GM12864 (cell line): Measurements from ENCODE around the gene NCOA6.
A peak's percentile ranks its signal among the peaks of the same experiment; 100 is the strongest.
"Not testable (repeated sequence)": the region's sequence is repeated elsewhere in the genome, so short reads cannot be mapped to it uniquely, and the experiment has no call there.

Experiments
- DNase-seq: peaks from one replicate; pipeline ENCODE4 v3.0.0-alpha.2; 2011; ENCODE audit warnings: low read depth
- H3K4me3 ChIP-seq: 2 replicates; pipeline ENCODE4 v1.5.1; 2011; ENCODE audit warnings: mild to moderate bottlenecking, low read depth, low read length, control low read depth
- TF ChIP-seq, protein P1 (sequence below): IDR thresholded peaks from 2 replicates; pipeline ENCODE4 v1.5.1; 2011; ENCODE audit warnings: low read depth, mild to moderate bottlenecking, moderate library complexity, low read length, control low read depth, inconsistent platforms; ENCODE audit errors: missing control alignments

The NCOA6 gene

DNA sequence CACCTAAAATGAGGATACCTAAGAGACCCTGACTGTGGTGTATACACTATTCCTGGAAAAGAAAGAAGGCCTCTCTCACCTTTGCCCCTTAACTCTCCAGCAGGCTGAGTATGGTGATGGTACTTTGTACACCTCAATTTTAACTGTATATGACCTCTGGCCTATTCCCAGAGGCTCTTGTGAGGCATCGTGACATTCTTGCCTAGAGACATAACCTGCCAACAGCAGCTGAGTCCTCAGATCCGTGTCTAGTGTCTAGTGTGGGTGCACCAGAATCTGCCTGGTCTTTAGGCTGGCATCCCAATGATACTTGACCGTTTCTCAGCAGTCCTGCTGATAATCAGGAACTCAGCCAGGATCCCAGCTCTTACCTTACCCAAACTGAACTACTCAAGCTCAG, 101.3 kb downstream of the NCOA6 start:
- TF ChIP-seq, protein P1, sequence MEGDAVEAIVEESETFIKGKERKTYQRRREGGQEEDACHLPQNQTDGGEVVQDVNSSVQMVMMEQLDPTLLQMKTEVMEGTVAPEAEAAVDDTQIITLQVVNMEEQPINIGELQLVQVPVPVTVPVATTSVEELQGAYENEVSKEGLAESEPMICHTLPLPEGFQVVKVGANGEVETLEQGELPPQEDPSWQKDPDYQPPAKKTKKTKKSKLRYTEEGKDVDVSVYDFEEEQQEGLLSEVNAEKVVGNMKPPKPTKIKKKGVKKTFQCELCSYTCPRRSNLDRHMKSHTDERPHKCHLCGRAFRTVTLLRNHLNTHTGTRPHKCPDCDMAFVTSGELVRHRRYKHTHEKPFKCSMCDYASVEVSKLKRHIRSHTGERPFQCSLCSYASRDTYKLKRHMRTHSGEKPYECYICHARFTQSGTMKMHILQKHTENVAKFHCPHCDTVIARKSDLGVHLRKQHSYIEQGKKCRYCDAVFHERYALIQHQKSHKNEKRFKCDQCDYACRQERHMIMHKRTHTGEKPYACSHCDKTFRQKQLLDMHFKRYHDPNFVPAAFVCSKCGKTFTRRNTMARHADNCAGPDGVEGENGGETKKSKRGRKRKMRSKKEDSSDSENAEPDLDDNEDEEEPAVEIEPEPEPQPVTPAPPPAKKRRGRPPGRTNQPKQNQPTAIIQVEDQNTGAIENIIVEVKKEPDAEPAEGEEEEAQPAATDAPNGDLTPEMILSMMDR, result no peak

DNA sequence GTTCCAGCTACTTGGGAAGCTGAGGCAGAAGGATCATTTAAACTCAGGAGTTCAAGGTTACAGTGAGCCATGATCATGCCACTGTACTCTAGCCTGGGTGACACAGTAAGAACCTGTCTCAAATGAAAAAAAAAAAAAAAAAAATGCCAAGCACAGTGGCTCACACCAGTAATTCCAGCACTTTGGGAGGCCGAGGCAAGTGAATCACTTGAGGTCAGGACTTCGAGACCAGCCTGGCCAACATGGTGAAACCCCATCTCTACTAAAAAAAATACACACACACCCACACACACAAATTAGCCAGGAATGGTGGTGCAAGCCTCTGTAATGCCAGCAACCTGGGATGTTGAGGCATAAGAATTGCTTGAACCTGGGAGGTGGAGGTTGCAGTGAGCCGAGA, 102.9 kb downstream of the NCOA6 start:
- not testable (repeated sequence) for DNase-seq, H3K4me3 ChIP-seq

More for the DNA sequence above, 101.3 kb downstream of the NCOA6 start:
- H3K4me3 ChIP-seq, result no peak overlapping the region
- DNase-seq, result no peak

DNA sequence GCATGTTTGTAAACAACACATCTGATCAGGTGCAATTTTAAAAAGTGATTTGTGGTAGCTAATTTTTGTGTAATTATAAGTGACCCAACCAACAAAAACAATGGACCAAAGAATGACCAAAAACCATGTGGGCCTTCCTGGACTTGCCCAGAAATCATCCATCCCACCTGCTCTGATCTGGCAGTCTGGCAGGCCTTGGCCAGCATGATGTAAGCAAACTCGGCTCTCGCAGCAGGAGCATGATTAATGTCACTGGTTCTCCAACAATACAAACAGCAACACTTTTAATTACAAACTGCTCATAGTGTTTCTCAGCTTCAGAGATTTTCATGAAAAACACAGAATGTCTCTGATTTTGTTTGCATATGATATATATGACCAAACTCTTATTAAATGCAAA, 105.2 kb downstream of the NCOA6 start:
- no peak for DNase-seq
- TF ChIP-seq, protein P1, result no peak
- H3K4me3 ChIP-seq, result no peak overlapping the region

DNA sequence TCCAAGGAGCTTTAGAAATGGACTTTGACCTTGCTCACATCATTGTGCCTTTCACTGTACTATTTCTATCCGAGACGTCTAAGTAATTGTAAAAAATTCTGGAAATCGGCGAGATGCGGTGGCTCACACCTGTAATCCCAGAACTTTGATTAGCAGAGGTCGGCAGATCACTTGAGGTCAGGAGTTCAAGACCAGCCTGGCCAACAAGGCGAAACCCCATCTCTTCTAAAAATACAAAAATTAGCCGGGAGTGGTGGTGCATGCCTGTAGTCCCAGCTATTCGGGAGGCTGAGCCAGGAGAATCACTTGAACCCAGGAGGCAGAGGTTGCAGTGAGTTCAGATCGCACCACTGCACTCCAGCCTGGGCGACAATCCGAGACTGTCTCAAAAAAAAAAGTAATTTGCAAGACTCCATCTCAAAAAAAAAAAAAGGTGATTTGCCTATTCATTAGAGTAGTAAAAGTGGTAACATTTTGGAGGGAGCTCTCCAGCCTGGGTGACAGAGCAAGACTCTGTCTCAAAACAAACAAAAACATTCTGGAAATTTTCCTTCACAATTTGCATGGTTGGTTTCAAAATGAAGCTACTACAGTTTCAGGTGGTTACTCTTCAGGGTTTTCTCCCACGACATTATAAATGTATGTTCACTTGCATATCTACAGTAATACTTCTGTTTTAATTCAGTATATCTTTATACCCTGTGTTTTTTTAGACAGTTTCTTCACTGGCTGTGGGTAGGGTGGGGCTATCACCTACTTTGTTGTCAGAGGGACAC, 106.0 kb downstream of the NCOA6 start:
- DNase-seq, result peak; percentile 80
- H3K4me3 ChIP-seq, result not testable (repeated sequence)

DNA sequence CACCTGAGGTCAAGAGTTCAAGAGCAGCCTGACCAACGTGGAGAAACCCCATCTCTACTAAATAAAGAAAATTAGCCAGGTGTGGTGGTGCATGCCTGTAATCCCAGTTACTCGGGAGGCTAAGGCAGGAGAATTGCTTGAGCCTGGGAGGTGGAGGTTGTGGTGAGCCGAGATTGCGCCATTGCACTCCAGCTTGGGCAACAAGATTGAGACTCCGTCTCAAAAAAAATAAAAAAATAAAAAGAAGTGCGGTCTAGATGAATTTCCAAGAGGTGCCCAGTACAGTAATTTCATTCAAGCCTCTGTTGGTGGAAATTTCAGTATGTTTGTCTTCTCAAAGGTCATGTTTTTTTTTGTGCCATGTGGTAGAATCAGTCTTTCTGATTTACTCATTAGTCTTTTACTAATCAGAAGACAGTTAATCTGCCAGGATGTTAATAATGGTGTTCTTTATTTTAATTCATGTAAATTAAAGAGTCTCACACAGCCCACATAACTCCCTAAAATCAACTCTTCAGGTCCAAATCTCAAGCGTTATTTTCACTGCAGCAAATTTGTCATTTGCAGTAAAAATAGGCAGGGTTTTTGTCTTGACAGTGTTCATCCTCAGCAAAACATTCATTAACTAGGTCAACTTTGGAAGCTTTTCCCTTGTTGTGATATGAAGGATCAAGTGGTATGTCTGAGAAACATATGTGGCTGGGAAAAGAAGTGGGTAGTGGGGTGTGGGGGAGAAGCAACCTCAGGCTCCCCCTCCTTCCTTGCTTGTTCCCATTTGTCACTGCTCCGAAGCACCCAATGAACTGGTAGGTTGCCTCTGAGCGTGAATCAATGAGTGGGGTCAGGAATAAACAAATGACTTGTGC, 108.0 kb downstream of the NCOA6 start:
- TF ChIP-seq, protein P1, result no peak
- no peak for DNase-seq
- no peak overlapping the region for H3K4me3 ChIP-seq

DNA sequence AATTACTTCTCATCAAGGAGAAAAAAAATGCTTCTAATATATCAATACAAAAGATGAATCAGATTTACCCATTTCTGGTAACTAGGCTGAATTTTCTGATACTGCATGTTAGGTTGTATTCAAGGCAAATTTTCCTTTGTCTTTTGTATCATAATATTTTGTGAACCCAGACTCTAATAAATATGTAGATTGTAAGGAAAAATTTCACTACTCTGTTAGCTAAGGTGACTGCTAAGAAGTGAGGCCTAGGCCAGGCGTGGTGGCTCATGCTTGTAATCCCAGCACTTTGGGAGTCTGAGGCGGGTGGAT, 108.6 kb downstream of the NCOA6 start:
- TF ChIP-seq, protein P1, result no peak
- H3K4me3 ChIP-seq, result no peak overlapping the region

DNA sequence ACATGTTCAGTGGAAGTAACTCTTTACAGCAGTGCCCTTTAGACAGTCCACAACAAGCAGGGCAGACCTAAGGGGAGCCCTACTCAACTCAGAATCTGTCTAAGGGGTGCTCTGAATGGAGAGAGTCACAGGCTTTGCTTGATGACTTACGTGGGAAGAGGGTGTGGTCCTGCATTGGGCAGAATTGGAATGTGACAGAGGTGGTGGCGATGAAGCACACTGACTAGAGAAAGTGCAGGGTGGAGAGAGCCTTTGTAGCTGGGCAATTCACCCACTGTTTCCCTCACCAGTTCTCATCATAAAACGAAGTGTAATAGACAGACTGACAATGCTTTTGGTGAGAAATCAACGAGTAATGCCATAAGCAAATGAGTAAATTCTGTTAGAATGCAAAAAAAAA, 110.1 kb downstream of the NCOA6 start:
- TF ChIP-seq, protein P1, result no peak
- DNase-seq, result no peak
- H3K4me3 ChIP-seq, result no peak overlapping the region

More for the DNA sequence above, 108.6 kb downstream of the NCOA6 start:
- no peak for DNase-seq

DNA sequence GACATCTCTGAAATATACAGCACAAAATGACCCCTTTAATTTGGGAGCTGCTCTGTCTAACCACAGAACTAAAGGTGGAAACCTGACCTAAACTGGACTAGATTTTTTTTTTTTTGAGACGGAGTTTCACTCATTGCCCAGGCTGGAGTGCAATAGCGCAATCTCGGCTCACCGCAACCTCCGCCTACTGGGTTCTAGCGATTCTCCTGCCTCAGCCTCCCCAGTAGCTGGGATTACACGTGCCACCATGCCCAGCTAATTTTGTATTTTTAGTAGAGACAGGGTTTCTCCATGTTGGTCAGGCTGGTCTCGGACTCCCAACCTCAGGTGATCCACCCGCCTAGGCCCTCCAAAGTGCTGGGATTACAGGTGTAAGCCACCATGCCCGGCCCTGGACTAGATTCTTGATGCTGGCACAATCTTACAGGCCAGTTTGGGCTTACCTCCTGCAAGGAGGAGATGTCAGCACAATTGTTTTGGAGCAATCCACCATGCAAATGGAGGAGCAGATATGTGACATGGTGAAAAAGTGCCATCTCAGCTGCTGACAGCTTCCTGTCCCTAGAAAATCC, 111.4 kb downstream of the NCOA6 start:
- H3K4me3 ChIP-seq, DNase-seq: not testable (repeated sequence)
